Measurements from ENCODE around the gene NAPB.

DNA sequence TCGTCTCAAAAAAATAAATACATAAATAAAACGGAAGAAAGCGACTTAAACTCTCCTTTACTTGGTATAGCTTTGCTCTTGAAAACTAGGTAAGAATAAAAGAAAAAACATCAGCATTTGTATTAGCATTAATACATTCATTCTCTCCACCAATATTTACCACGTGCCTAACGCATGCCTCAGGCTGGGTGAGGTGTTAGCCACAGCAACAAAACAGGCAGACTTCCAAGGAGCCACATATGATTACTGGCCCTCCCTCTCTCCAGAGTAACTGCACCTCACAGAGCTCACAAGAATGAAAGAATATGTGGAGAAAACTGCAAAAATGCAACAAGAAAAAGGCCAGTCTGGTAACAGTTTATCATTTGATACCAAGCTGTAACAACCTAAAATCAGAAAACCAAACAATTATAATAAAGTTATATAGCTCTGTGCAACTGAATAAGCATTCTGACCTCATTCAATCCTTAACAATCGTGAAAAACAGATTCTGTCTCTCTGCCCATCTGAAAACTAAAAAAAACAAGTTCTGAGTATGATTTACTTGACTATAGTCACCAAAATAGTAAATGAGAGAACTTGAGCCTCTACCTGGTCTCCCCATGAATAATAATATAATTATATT, 5.2 kb downstream of the NAPB start:
- TF ChIP-seq, protein P1, sequence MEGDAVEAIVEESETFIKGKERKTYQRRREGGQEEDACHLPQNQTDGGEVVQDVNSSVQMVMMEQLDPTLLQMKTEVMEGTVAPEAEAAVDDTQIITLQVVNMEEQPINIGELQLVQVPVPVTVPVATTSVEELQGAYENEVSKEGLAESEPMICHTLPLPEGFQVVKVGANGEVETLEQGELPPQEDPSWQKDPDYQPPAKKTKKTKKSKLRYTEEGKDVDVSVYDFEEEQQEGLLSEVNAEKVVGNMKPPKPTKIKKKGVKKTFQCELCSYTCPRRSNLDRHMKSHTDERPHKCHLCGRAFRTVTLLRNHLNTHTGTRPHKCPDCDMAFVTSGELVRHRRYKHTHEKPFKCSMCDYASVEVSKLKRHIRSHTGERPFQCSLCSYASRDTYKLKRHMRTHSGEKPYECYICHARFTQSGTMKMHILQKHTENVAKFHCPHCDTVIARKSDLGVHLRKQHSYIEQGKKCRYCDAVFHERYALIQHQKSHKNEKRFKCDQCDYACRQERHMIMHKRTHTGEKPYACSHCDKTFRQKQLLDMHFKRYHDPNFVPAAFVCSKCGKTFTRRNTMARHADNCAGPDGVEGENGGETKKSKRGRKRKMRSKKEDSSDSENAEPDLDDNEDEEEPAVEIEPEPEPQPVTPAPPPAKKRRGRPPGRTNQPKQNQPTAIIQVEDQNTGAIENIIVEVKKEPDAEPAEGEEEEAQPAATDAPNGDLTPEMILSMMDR (IDR thresholded peaks at IDR 0.05), result no peak
- no peak for TF ChIP-seq POLR2A (IDR thresholded peaks at IDR 0.05)

All from uterus (tissue), 2 donors.